ENCODE results near the gene CTNNA2.

The CTNNA2 gene

DNA sequence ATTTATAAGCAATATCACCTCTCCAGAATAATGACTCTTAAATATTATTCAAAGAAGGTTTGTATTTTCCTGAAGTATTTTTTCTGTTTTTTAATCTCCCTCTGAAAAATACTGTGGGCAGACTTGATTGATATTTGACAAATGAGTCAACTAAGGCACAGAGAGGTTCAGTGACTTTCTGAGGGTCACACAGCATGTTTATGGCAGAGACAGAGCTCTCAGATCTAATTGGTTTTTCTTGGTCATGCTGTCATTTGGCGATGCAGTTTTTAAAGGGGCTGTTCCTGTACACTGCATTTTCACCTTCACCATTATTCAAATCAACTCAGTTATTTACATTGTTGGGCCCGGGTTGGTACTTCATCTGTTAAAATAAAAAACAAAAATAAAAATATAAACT lies 527.4 kb downstream of the CTNNA2 start:
- Histone ChIP-seq H3K27ac (ENCODE audit: low read length) (no peak overlapping the region), H3K9me3 (ENCODE audit: insufficient read depth, low read length, severe bottlenecking) (no peaks in the 10 kb centered on the region), H3K9ac (ENCODE audit: low read depth, low read length) (no peak overlapping the region), H3K4me2 (ENCODE audit: insufficient read depth, low read length) (no peak overlapping the region), H2AFZ (ENCODE audit: low read depth, low read length) (no peak overlapping the region), H3K27me3 (ENCODE audit: insufficient read depth, low read length, poor library complexity) (no peaks in the 10 kb centered on the region), H3K36me3 (ENCODE audit: insufficient read depth, low read length) (no peaks in the 10 kb centered on the region), H3K79me2 (ENCODE audit: insufficient read depth, low read length) (no peaks in the 10 kb centered on the region), H4K20me1 (ENCODE audit: insufficient read depth, low read length) (no peaks in the 10 kb centered on the region), H3K4me1 (ENCODE audit: insufficient read depth, low read length) (no peaks in the 10 kb centered on the region), H3K4me3 (ENCODE audit: low read depth in 1 of 2, low read length in 2 of 2) (no peak overlapping the region)
- no peak for DNase-seq
- TF ChIP-seq EZH2 (IDR thresholded peaks at IDR 0.05; ENCODE audit: borderline replicate concordance, low read depth, low read length, severe bottlenecking): no peak
- TF ChIP-seq, protein P1, sequence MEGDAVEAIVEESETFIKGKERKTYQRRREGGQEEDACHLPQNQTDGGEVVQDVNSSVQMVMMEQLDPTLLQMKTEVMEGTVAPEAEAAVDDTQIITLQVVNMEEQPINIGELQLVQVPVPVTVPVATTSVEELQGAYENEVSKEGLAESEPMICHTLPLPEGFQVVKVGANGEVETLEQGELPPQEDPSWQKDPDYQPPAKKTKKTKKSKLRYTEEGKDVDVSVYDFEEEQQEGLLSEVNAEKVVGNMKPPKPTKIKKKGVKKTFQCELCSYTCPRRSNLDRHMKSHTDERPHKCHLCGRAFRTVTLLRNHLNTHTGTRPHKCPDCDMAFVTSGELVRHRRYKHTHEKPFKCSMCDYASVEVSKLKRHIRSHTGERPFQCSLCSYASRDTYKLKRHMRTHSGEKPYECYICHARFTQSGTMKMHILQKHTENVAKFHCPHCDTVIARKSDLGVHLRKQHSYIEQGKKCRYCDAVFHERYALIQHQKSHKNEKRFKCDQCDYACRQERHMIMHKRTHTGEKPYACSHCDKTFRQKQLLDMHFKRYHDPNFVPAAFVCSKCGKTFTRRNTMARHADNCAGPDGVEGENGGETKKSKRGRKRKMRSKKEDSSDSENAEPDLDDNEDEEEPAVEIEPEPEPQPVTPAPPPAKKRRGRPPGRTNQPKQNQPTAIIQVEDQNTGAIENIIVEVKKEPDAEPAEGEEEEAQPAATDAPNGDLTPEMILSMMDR (IDR thresholded peaks at IDR 0.05; ENCODE audit: borderline replicate concordance, extremely low read depth, low read length, poor library complexity, severe bottlenecking): no peak
- no peak for ATAC-seq (ENCODE audit: insufficient read depth, low read depth)

DNA sequence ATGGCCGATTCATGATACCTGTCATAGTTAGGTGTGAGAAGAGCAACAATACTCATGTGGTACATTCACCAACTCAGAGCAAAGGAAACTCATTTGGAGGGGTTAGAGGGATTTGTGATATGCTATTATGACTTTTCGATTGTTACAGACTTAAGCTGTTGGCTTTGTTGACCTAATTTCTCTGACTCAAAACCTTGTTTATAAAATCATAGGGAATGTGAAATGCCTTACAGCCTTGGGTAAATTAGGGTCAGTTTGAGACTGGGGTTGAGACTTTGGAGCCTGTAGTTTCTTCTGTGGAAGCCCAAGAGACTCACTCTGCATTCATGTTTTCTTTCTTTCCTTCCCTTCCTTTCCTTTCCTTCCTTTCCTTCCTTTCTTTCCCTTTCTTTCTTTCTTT lies 529.8 kb downstream of the CTNNA2 start:
- no peaks in the 10 kb centered on the region for H3K9me3 ChIP-seq (ENCODE audit: insufficient read depth, low read length, severe bottlenecking)
- no peak overlapping the region for H3K9ac ChIP-seq (ENCODE audit: low read depth, low read length)
- H2AFZ ChIP-seq (ENCODE audit: low read depth, low read length): no peak overlapping the region
- H3K4me3 ChIP-seq (ENCODE audit: low read depth in 1 of 2, low read length in 2 of 2): no peak overlapping the region
- no peak for ATAC-seq (ENCODE audit: insufficient read depth, low read depth)
- no peak overlapping the region for H3K27ac ChIP-seq (ENCODE audit: low read length)
- no peaks in the 10 kb centered on the region for H3K4me1 ChIP-seq (ENCODE audit: insufficient read depth, low read length)
- no peaks in the 10 kb centered on the region for H3K36me3 ChIP-seq (ENCODE audit: insufficient read depth, low read length)
- no peaks in the 10 kb centered on the region for H3K27me3 ChIP-seq (ENCODE audit: insufficient read depth, low read length, poor library complexity)
- no peaks in the 10 kb centered on the region for H3K79me2 ChIP-seq (ENCODE audit: insufficient read depth, low read length)
- no peak for TF ChIP-seq EZH2 (IDR thresholded peaks at IDR 0.05; ENCODE audit: borderline replicate concordance, low read depth, low read length, severe bottlenecking)
- TF ChIP-seq, protein P1 (IDR thresholded peaks at IDR 0.05; ENCODE audit: borderline replicate concordance, extremely low read depth, low read length, poor library complexity, severe bottlenecking): no peak
- no peaks in the 10 kb centered on the region for H4K20me1 ChIP-seq (ENCODE audit: insufficient read depth, low read length)
- no peak overlapping the region for H3K4me2 ChIP-seq (ENCODE audit: insufficient read depth, low read length)
- DNase-seq: no peak

DNA sequence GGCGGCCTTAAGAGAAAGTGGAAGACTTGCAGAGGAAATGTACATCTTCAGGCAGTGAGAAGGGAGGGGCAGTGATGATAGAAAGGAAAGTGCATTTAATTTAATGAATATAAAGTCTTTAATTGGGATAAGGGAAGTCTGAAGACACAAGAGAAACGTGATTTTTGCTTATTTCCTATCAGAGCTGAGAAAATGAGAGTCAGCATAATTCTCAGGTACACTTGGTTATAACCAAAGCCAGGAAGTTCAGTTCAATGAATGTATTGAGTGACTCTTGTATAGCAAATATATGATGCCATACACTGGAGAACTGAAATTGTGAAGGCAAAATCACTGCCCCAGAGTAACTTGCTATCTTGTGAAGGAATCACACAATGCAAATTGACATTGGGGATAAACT lies 535.4 kb downstream of the CTNNA2 start:
- Histone ChIP-seq H4K20me1 (ENCODE audit: insufficient read depth, low read length) (no peaks in the 10 kb centered on the region), H3K4me2 (ENCODE audit: insufficient read depth, low read length) (no peak overlapping the region), H3K79me2 (ENCODE audit: insufficient read depth, low read length) (no peaks in the 10 kb centered on the region), H3K4me1 (ENCODE audit: insufficient read depth, low read length) (no peaks in the 10 kb centered on the region), H2AFZ (ENCODE audit: low read depth, low read length) (no peak overlapping the region), H3K36me3 (ENCODE audit: insufficient read depth, low read length) (no peaks in the 10 kb centered on the region), H3K4me3 (ENCODE audit: low read depth in 1 of 2, low read length in 2 of 2) (no peak overlapping the region), H3K9me3 (ENCODE audit: insufficient read depth, low read length, severe bottlenecking) (no peaks in the 10 kb centered on the region), H3K9ac (ENCODE audit: low read depth, low read length) (no peak overlapping the region), H3K27ac (ENCODE audit: low read length) (no peak overlapping the region), H3K27me3 (ENCODE audit: insufficient read depth, low read length, poor library complexity) (no peaks in the 10 kb centered on the region)
- TF ChIP-seq, protein P1 (IDR thresholded peaks at IDR 0.05; ENCODE audit: borderline replicate concordance, extremely low read depth, low read length, poor library complexity, severe bottlenecking): no peak
- no peak for TF ChIP-seq EZH2 (IDR thresholded peaks at IDR 0.05; ENCODE audit: borderline replicate concordance, low read depth, low read length, severe bottlenecking)
- DNase-seq (no peak), ATAC-seq (ENCODE audit: insufficient read depth, low read depth) (no peak)

DNA sequence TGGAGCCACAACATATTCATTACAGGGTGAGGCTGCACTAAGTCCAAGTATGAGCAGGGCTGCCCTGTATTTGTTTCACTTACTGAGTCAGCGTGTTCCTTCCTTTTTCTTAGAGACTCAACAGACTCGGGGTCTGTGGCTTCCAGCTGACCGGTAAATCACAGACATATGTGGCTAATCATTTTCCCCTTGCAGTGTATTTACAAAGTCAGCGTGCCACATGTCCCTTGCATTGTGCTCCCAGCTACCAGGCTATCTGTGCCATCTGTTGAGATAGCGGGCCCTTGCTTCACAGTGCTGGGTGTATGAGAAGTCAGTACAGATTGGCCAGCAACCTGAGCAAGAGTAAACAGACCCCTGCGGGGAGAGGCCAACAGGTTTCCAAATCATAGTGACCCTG lies 537.4 kb downstream of the CTNNA2 start:
- no peaks in the 10 kb centered on the region for H4K20me1 ChIP-seq (ENCODE audit: insufficient read depth, low read length)
- H3K79me2 ChIP-seq (ENCODE audit: insufficient read depth, low read length): no peaks in the 10 kb centered on the region
- no peak for TF ChIP-seq EZH2 (IDR thresholded peaks at IDR 0.05; ENCODE audit: borderline replicate concordance, low read depth, low read length, severe bottlenecking)
- H3K9me3 ChIP-seq (ENCODE audit: insufficient read depth, low read length, severe bottlenecking): no peaks in the 10 kb centered on the region
- H3K27ac ChIP-seq (ENCODE audit: low read length): no peak overlapping the region
- no peak for ATAC-seq (ENCODE audit: insufficient read depth, low read depth)
- no peaks in the 10 kb centered on the region for H3K27me3 ChIP-seq (ENCODE audit: insufficient read depth, low read length, poor library complexity)
- H3K9ac ChIP-seq (ENCODE audit: low read depth, low read length): no peak overlapping the region
- H3K36me3 ChIP-seq (ENCODE audit: insufficient read depth, low read length): no peaks in the 10 kb centered on the region
- H2AFZ ChIP-seq (ENCODE audit: low read depth, low read length): no peak overlapping the region
- no peak overlapping the region for H3K4me2 ChIP-seq (ENCODE audit: insufficient read depth, low read length)
- no peaks in the 10 kb centered on the region for H3K4me1 ChIP-seq (ENCODE audit: insufficient read depth, low read length)
- no peak overlapping the region for H3K4me3 ChIP-seq (ENCODE audit: low read depth in 1 of 2, low read length in 2 of 2)
- DNase-seq: no peak
